Subcutaneous adipose tissue (tissue), 4 donors: ENCODE measurements around the gene ANKRD40CL. TPM values are rescaled to one million over a fixed set of nuclear protein-coding genes. Genes with fewer than 3 reads are reported as not detected.

Experiments used
- total RNA-seq, 4 donors: library from RNA; depleted of rRNA; stranded (reverse); fragments of >200 nt; gene quantifications; one replicate each; pipeline ENCODE4 v1.1.0, GENCODE V29; 2016
- TF ChIP-seq, protein P1 (sequence below): fragments of 450-650 bp; IDR thresholded peaks from one replicate; pipeline ENCODE4 v1.5.1; 2016; ENCODE audit warnings: low read depth, mild to moderate bottlenecking, control low read depth, antibody characterized with exemption, moderate library complexity

The ANKRD40CL gene
- total RNA-seq, 4 donors from 2014 or later, result not detected

DNA sequence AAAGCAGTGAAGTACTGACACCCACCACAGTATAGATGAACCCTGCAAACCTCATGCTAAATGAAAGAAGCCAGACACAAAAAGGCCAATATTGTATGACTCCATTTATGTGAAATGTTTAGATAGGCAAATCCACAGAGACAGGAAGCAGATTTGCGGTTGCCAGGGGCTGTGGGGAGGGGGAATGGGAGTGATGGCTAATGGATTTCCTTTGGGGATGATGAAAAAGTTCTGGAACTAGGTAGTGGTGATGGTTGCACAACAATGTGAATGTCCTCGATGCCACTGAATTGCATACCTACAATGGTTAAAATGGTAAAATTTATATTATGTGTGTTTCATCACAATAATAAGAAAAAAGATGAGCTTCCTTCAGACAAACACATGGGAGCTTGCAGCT lies 39.7 kb upstream of the ANKRD40CL start:
- TF ChIP-seq, protein P1, sequence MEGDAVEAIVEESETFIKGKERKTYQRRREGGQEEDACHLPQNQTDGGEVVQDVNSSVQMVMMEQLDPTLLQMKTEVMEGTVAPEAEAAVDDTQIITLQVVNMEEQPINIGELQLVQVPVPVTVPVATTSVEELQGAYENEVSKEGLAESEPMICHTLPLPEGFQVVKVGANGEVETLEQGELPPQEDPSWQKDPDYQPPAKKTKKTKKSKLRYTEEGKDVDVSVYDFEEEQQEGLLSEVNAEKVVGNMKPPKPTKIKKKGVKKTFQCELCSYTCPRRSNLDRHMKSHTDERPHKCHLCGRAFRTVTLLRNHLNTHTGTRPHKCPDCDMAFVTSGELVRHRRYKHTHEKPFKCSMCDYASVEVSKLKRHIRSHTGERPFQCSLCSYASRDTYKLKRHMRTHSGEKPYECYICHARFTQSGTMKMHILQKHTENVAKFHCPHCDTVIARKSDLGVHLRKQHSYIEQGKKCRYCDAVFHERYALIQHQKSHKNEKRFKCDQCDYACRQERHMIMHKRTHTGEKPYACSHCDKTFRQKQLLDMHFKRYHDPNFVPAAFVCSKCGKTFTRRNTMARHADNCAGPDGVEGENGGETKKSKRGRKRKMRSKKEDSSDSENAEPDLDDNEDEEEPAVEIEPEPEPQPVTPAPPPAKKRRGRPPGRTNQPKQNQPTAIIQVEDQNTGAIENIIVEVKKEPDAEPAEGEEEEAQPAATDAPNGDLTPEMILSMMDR, result no peak

DNA sequence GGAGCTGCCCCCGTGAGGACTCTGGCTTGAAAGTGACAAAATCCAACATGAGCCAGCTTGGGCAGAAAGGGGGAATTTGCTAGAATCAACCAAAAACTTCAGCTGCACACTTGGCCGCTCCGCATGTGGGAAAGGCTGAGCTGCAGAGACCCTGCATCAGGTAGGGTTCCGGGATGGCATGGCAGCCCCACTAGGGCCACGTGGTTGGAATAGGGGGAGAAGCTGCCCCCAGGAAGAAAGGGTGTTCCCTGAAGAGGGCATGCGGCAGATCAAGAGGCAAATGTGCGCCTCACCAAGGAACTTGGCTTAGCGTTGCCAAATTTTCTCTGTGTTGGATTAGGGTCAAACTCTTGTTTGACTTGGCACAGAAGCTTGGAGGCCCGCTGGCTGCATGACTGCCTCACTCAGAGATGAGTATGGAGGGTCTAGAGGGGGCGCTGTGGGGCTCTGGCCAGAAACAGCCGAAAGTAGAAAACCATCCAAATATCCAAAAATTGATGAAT lies 38.9 kb upstream of the ANKRD40CL start:
- TF ChIP-seq, protein P1, result no peak

DNA sequence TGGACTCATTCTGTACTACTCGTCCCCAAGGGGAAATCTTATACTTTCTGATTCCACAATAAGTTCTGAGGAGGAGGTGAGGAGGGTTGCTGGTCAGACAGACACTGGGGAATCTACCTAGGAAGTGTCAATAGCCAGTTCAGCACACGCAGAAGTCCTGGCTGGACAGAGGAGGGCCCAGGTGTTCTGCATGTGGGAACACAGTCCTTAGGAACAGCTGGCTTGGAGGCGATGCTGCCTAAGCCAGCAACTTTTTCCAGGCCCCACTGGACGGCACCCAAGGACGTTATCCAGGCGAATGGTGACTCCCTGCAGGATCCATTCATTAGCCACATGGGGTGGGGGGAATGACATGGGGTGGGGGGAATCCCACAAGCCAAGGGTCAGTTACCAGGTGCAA lies 38.2 kb upstream of the ANKRD40CL start:
- TF ChIP-seq, protein P1, result no peak

DNA sequence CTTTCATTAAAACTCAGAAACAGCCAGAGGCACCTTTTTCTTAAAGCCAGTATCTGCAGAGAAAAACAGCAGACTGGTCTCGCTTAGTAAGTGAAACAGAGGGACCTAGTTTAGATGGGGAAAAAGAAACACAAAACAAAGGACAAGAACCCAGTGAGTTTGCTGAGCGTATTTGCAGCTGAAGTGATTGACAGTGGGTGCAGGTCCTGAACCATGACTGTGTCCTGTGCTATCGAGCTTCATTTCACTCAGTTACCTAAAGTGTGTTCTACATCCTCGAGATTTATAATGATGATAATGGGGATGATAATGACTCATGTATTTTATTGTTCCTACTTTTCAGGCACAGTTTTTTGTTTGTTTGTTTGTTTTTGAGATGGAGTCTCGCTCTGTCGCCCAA lies 36.4 kb upstream of the ANKRD40CL start:
- TF ChIP-seq, protein P1, result no peak

DNA sequence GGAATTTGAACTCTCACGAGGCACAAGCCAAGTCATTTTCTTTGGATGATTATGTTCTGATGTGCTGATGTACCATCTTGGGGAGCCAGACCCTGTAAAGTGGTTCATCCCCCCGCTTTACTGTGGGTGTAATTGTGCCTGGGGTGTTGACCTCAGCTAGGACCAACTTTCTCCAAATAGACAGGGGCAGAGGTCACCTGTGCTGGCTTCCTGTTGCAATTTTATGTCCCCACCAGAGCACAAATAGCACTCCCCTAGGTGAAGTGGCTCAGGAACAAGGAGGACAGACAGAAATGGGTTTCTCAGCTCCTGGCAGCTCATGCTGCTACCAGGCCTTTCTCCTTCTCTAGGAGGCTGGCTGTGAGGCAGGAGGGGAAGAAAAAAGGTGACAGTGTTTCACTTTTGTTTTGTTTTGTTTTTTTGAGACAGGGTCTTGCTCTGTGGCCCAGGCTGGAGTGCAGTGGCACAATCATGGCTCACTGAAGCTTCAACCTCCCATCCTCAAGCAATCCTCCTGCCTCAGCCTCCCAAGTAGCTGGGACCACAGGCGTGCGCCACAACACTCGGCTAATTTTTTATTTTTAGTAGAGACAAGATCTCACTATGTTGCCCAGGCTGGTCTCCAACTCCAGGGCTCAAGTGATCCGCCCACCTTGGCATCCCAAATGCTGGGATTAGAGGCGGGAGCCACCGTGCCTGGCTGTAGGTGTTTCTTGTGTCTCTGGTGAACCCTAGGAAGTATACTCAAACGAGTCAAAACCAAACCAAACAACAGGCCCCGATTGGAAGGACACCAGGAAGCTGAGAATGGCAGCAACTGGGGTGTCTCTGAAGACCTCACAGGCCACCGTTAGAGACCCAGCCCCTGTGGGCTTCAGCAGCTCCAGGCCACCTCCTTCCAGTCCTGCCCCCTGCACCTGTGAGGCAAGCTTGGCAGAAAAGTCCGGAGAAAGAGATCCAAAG lies 35.6 kb upstream of the ANKRD40CL start:
- TF ChIP-seq, protein P1, result no peak

DNA sequence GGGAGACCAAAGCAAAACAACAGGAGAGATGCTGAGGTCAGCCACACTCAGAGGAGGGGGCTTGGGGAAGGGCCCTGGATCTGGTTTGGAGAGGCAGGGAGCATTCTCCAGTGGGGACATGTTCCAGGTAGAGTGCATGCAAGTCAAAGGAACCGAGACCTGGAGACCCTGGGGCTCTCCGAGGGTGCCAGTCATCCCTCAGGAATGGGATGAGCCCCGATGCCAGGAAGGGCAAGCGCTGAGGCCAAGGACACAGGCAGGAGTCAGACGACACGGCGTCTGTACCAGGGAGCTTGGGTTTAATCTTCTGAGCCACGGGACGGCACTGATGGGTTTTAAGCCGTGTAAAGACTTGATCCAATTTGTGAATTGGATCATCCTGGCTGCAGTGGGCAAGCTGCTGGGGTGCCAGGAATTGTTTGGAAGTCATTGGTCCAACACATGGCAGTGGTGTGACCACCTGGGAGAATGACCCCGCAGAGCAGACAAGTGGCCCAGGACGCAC lies 32.9 kb upstream of the ANKRD40CL start:
- TF ChIP-seq, protein P1, result no peak

DNA sequence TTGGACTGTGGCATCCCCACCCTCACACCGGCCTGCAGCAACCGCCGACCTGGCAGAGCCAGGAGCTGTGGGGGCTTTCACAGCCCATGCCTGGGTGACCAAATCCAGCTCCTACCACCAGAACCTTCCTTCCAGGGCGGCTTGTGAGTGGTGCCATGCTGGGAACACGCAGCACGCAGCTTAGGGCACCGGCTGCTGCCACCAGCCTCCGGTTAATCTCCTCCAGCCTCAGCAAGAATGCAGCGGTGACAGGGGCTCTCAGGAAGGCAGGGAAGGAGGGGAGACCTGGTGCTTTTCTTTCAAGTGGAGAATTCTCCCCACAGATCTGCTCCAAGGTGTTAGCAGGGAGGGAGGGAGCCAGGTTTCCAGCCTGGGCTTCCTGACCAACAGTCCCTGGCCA lies 32.3 kb upstream of the ANKRD40CL start:
- TF ChIP-seq, protein P1, result no peak
